ENCODE results near the gene NOX5. TPM values are rescaled to one million over a fixed set of nuclear protein-coding genes. Genes with fewer than 3 reads are reported as not detected.

NOX5 gene
- total and polyA plus RNA-seq, 4 donors: under 0.01 to 0.08 (median 0.01) TPM

- Histone ChIP-seq H3K4me3 (ENCODE audit: low read depth in 1 of 3, low read length in 3 of 3) (no peak overlapping the region), H3K9ac (ENCODE audit: low read depth in 1 of 2, low read length in 2 of 2) (no peak overlapping the region), H3K4me1 (ENCODE audit: control insufficient read depth in 4 of 4, insufficient read depth in 4 of 4, low read length in 3 of 4) (no peaks in the 10 kb centered on the region), H3K27me3 (ENCODE audit: control insufficient read depth in 4 of 4, insufficient read depth in 4 of 4, low read length in 3 of 4) (no peaks in the 10 kb centered on the region), H3K9me3 (ENCODE audit: control insufficient read depth in 4 of 4, low read length in 3 of 4) (no peaks in the 10 kb centered on the region), H3K36me3 (ENCODE audit: control insufficient read depth in 4 of 4, insufficient read depth in 3 of 4, low read depth in 1 of 4, low read length in 3 of 4) (no peaks in the 10 kb centered on the region), H3K27ac (ENCODE audit: low read depth in 1 of 2, low read length in 2 of 2) (no peak overlapping the region)
- no peak for DNase-seq (ENCODE audit: low spot score)
- TF ChIP-seq RAD21 (IDR thresholded peaks at IDR 0.05) (no peak), HNF4A (conservative IDR thresholded peaks at IDR 0.05) (no peak), YY1 (IDR thresholded peaks at IDR 0.05) (no peak), REST (IDR thresholded peaks at IDR 0.05) (no peak), FOXA1 (IDR thresholded peaks at IDR 0.05) (no peak)
Observed at GRCh38 chr15:69093614-69094013, 79.1 kb downstream of the NOX5 start.

GRCh38 chr15:69094124-69094921 lies 79.8 kb downstream of the NOX5 start:
- Histone ChIP-seq H3K9ac (ENCODE audit: low read depth in 1 of 2, low read length in 2 of 2) (no peak overlapping the region), H3K4me3 (ENCODE audit: low read depth in 1 of 3, low read length in 3 of 3) (no peak overlapping the region), H3K9me3 (ENCODE audit: control insufficient read depth in 4 of 4, low read length in 3 of 4) (no peaks in the 10 kb centered on the region), H3K27me3 (ENCODE audit: control insufficient read depth in 4 of 4, insufficient read depth in 4 of 4, low read length in 3 of 4) (no peaks in the 10 kb centered on the region), H3K4me1 (ENCODE audit: control insufficient read depth in 4 of 4, insufficient read depth in 4 of 4, low read length in 3 of 4) (no peaks in the 10 kb centered on the region), H3K36me3 (ENCODE audit: control insufficient read depth in 4 of 4, insufficient read depth in 3 of 4, low read depth in 1 of 4, low read length in 3 of 4) (no peaks in the 10 kb centered on the region), H3K27ac (ENCODE audit: low read depth in 1 of 2, low read length in 2 of 2) (no peak overlapping the region)
- no peak for DNase-seq (ENCODE audit: low spot score)
- 88% methylated on average over 8 of the region's 8 CpGs for WGBS
- TF ChIP-seq NR2F2 (IDR thresholded peaks at IDR 0.05): no peak

GRCh38 chr15:69095274-69095673 lies 80.8 kb downstream of the NOX5 start:
- Histone ChIP-seq H3K27ac (ENCODE audit: low read depth in 1 of 2, low read length in 2 of 2) (no peak overlapping the region), H3K36me3 (ENCODE audit: control insufficient read depth in 4 of 4, insufficient read depth in 3 of 4, low read depth in 1 of 4, low read length in 3 of 4) (no peaks in the 10 kb centered on the region), H3K9ac (ENCODE audit: low read depth in 1 of 2, low read length in 2 of 2) (no peak overlapping the region), H3K4me1 (ENCODE audit: control insufficient read depth in 4 of 4, insufficient read depth in 4 of 4, low read length in 3 of 4) (no peaks in the 10 kb centered on the region), H3K4me3 (ENCODE audit: low read depth in 1 of 3, low read length in 3 of 3) (no peak overlapping the region), H3K9me3 (ENCODE audit: control insufficient read depth in 4 of 4, low read length in 3 of 4) (no peaks in the 10 kb centered on the region), H3K27me3 (ENCODE audit: control insufficient read depth in 4 of 4, insufficient read depth in 4 of 4, low read length in 3 of 4) (no peaks in the 10 kb centered on the region)
- TF ChIP-seq YY1 (IDR thresholded peaks at IDR 0.05) (no peak), RAD21 (IDR thresholded peaks at IDR 0.05) (no peak), ATF3 (IDR thresholded peaks at IDR 0.05) (no peak), TAF1 (conservative IDR thresholded peaks at IDR 0.05) (no peak)
- 96% methylated on average over 1 of the region's 1 CpG for WGBS
- no peak for DNase-seq (ENCODE audit: low spot score)

GRCh38 chr15:69096196-69096595 lies 81.7 kb downstream of the NOX5 start:
- H3K9ac ChIP-seq (ENCODE audit: low read depth in 1 of 2, low read length in 2 of 2): no peak overlapping the region
- H3K27me3 ChIP-seq (ENCODE audit: control insufficient read depth in 4 of 4, insufficient read depth in 4 of 4, low read length in 3 of 4): no peaks in the 10 kb centered on the region
- no peak overlapping the region for H3K27ac ChIP-seq (ENCODE audit: low read depth in 1 of 2, low read length in 2 of 2)
- no peaks in the 10 kb centered on the region for H3K4me1 ChIP-seq (ENCODE audit: control insufficient read depth in 4 of 4, insufficient read depth in 4 of 4, low read length in 3 of 4)
- H3K36me3 ChIP-seq (ENCODE audit: control insufficient read depth in 4 of 4, insufficient read depth in 3 of 4, low read depth in 1 of 4, low read length in 3 of 4): no peaks in the 10 kb centered on the region
- TF ChIP-seq NR2F2 (IDR thresholded peaks at IDR 0.05): no peak
- no peak for TF ChIP-seq FOXA1 (IDR thresholded peaks at IDR 0.05)
- no peak for TF ChIP-seq JUND (IDR thresholded peaks at IDR 0.05)
- no peak for TF ChIP-seq GABPA (IDR thresholded peaks at IDR 0.05 in 1 of 2, conservative IDR thresholded peaks at IDR 0.05 in 1 of 2)
- no peak for TF ChIP-seq RXRA (IDR thresholded peaks at IDR 0.05)
- no peak for TF ChIP-seq HNF4A (conservative IDR thresholded peaks at IDR 0.05)
- no peak for TF ChIP-seq HNF4G (IDR thresholded peaks at IDR 0.05)
- TF ChIP-seq MAX (IDR thresholded peaks at IDR 0.05): no peak
- no peak for TF ChIP-seq TAF1 (conservative IDR thresholded peaks at IDR 0.05)
- TF ChIP-seq RAD21 (IDR thresholded peaks at IDR 0.05): no peak
- WGBS: 85% methylated on average over 2 of the region's 2 CpGs
- H3K9me3 ChIP-seq (ENCODE audit: control insufficient read depth in 4 of 4, low read length in 3 of 4): no peaks in the 10 kb centered on the region
- H3K4me3 ChIP-seq (ENCODE audit: low read depth in 1 of 3, low read length in 3 of 3): no peak overlapping the region
- no peak for DNase-seq (ENCODE audit: low spot score)

All from liver (tissue), 9 donors.